Fibroblast of the conjunctiva (primary cell): ENCODE results near the gene LINGO4.
A peak's percentile ranks its signal among the peaks of the same experiment; 100 is the strongest.
"Not testable (repeated sequence)": the region's sequence is repeated elsewhere in the genome, so short reads cannot be mapped to it uniquely, and the experiment has no call there.

Experiments
- DNase-seq: peaks from one replicate; pipeline ENCODE4 v3.0.0-alpha.2; 2010; ENCODE audit warnings: low read depth

LINGO4 gene

DNA sequence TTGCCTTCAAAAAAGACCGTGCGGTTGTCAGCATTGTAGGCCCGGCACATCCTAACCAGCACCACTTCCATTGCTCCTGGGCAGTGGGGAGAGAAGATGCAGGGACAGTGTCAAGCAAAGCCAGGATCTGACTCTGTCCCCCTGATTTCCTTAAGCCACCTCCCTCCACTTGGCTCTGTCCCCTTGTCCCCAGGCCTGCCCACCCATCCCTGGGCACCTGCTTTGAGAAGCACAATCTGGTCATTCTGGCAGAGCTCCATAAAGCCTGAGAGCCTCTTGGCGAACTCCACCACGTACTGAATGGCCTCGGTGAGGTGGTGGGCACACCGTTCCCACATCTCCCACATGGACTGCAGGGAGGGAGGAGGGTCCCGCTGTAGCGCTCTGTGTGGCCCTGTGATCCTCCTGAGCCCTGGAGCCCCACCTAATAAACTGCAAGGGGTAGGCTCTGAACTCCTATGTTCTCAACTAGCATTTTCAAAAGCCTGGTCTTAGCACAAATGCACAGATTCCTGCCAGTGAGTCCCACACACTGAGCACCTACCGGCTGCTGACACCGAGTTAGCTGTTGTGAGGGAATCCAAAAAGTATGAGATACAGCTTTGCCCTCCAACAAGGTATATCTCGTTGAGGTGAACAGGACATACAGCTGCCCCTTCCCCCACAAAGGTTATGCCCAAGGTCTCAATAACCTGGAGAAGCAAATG is 8.2 kb upstream of the LINGO4 start:
- DNase-seq: no peak

DNA sequence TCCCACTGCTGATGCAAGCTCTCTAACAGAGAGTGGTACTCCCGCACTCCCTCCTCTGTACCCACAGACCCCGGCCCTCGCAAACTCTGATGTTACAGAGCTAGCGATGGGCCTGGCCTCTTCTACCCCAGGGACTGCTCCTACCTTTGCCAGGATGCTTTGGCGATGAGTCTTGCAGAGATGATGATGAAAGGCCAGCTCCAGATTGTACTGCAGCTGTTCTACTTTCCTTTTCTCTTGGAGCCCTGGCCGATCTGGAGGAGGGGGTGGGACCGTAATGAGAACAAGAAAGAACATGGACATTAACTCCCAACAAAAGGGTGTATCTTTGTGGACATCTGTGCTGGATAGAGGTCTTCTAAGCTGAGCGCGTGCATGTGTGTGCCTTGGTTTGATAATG is 6.0 kb upstream of the LINGO4 start:
- DNase-seq: peak; percentile 20

GRCh38 chr1:151809985-151810556 is 4.9 kb upstream of the LINGO4 start:
- DNase-seq: no peak

GRCh38 chr1:151809290-151809984 is 4.2 kb upstream of the LINGO4 start:
- DNase-seq: no peak

DNA sequence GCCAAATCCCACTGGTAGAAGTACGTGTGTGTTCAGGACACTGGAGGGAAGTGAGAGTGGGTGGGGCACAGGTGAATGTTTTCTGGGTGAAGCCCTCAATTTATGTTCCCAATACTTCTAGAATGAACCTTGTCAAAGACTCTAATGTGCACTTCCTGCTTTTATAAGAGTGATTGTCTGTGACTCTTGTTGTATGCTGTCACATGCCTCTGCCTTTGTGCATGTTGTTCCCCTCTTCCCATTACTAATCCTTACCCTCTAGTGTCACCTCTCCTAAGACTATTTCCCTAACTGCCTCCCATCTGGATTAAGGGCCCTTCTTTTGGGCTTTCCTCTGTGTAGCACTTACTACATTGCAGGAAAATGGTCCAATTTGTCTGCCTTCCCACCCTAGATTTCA is 2.5 kb upstream of the LINGO4 start:
- no peak for DNase-seq

DNA sequence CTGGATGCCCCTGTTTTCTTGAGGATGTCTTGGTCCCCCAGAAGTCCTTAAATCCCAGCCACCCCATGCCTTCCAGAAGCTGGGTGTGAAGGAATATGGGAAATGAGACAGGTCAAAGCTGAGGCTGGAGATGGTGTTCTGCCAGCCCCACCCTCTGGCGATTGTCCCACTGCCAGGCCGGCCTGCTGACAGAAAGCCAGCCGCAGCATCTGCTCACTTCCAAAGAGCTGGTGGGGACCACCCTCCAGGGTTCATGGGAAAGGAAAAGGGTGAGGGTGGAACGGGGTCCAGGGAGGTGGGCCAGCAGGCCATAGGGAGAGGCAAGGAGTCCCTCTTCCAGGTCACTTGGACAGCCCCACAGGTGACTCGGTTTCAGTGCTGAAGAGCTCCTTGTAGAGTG is 1.9 kb upstream of the LINGO4 start:
- DNase-seq: no peak

DNA sequence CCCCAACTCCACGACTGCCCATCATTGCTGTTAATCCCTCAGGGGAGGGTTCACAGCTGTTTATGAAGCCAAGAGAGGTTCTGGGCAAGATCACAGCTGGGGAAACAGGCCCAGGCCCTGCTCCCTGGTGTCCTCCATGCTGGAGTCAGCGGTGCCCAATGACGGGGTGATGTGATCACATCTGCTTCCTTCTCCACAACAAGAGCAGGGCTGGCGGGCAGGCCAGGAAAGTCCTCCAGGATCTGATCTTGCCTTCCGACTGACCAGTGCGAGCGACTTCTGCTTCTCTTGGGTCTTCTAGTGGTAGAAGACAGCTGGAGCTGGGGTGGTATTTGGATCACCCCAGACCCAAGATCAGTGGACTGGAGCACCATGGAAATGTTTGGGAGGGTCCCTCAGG is 951 bp upstream of the LINGO4 start:
- DNase-seq: no peak

GRCh38 chr1:151803915-151804314 is 1.3 kb downstream of the LINGO4 start:
- no peak for DNase-seq

DNA sequence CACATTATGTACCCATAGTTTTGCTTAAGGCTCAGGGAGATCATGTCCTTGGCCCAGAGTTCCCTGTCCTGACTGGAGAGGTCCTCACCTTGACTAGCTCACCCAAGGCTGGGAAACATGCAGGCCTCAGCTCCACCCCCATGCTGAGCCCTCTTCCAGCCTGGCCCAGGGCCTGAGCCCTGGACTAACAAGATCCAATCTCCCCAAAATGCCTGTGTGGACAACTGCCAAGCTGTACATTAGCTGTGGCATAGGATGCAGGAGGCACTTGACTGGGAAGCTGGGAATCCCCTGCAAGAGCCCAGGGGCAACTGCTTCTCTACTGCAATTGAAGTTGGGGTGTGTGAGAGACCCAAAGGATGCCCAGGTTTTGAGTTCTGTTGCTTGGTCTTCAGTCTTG is 2.1 kb downstream of the LINGO4 start:
- DNase-seq: no peak

DNA sequence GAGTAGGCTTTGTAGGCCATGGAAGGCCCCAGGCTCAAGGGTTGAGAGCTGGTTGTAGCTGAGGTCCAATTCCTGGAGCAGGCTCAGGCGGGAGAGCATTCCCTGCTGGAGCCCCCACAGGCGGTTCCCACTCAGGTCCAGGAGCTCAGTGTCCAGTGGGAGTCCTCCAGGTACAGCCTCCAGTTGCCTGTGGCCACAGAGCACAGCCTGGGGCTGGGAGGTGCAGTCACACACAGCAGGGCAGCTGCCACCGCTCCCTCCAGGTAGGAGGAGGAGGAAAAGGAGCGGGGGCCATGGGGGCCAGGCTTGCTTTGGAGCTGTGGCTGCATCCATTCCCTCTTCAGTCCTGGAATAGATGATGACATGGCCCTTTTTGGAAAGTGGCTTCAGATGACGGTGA is 2.8 kb downstream of the LINGO4 start:
- no peak for DNase-seq

- no peak for DNase-seq
These were observed 3.4 kb downstream of the LINGO4 start for GRCh38 chr1:151801846-151802245.

- DNase-seq: no peak
These were observed 3.9 kb downstream of the LINGO4 start for GRCh38 chr1:151801310-151801820.

- DNase-seq: no peak
These were observed 4.4 kb downstream of the LINGO4 start for GRCh38 chr1:151800830-151801229.

- DNase-seq: no peak
These were observed 5.8 kb downstream of the LINGO4 start for GRCh38 chr1:151799179-151800022.

DNA sequence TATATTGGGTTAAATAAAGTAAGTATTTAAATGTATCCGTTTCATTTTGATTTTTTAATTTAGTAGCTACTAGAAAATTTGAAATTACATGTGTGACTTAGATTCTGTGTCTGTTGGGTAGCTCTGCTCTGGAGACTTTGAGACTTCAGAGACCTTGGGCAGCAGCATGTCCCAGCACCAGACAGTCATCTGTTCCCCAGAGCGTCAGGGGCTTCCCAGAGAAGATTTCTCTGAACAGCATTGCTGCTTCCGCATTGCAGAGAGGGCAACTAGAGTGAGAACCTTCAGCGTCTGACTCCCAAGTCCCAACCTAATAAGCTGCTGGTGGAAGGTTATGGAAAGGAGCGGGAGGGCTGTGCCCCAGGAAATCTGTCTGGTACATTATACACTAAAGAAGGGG is 6.6 kb downstream of the LINGO4 start:
- no peak for DNase-seq

DNA sequence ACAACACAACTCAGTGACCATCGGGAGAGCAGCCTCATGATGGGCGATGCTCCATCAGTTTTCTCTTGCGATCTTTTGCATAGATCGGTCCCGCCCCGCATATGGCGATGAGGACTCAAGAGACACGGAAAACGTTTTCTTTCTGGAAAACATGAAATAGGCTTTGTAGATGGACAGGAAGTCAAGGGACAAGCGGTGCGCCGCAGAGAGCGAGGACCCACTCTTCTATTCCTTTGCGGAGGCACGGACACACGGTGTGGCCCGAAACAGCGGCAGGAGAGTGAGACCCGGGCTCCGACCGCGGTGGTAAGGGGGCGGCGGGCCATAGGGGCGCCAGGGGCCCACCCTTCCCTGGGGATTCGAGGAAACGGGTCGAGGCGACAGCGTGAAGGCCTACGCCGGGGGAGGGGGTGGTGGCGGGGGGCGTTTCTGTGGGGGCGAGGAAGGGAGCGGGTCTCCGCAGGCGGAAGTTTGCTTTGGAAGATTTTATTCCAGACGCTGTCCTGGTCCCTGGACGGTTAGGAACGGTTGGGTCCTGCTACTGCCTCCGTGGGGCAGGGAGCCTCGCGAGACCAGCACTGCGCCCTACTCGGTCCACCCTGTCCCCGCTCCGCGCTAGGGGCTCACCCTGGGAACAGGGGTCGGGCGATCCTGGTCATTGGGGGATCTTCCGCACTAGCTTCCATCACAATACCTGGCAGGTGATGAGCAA is 14.1 kb downstream of the LINGO4 start:
- DNase-seq: no peak

DNA sequence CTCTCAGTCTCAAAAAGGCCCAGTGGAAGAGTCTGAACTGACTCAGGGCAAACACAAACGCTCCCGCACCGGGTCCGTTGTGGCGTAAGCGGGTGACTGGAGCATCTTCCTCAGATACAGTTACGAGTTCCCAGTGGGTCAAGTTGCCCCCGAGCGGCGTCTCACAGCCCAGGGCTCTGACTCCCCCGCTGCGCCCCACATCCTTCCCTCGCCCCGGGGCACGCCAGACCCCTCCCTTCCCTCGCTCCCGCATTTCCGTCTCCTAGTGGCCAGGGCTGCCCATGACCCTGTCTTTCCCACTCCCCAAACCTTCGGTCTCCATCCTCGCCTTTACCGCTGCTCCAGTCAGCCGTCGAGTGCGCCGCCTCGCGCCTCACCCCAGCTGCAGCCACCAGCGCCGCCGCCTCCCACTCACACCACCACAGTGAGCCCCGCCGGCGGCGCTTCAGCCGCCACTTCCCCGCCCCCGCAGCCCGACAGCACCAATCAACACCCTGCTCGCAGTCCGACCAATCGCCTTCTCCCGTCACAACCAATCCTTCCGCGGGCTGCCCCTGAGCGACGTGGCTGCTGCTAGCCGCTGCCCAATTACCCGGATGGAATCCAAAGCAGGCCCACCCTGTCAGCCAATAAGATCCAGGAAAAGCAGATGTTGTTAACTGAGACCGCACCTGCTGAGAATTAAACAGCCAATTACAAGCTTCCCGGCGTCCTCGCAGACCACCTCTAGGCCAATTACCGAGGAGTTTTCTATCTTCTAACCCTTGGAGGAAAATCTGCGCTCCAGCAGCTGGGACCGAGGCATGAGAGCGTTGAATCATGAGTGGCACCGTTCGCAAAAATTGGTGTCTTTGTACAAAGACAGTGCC is 14.9 kb downstream of the LINGO4 start, which contains the start of gene TDRKH:
Gene TDRKH (minus strand): TSS at position 430 of the 869 bp plus-strand sequence. CDS start 7,478 bp downstream, outside the sequence.
- peak; percentile 97 for DNase-seq

DNA sequence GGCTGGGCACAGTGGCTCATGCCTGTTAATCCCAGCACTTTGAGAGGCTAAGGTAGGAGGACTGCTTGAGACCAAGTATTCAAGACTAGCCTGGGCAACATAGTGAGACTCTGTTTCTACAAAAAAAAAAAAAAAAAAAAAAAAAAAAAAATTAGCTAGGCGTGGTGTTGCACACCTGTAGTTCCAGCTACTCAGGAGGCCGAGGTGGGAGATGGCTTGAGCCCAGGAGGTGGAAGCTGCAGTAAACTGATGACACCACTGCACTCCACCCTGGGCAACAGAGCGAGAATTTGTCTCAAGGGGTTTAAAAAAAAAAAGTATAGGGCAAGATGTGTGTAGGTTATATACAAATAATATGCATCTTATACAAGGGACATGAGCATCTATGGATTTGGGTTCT is 17.5 kb downstream of the LINGO4 start:
- DNase-seq: no peak

DNA sequence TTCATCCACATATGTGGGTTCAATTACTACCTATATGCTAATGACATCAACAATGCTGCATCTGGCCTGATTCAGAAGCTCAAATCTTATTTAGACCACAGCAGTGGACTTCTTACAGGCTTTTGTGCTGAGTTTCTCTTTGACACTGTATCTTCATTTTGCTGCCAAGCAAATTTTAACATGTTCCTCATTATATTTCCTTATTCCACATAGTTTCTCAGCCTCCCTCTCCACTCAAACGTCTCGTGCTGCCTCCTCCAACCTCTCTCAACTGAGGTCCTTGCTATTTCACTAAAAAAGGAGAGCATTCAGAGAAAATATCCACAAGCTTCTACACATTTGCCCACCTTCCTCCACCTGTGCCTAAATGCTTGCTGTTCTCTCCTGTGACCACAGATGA is 21.4 kb downstream of the LINGO4 start:
- no peak for DNase-seq

GRCh38 chr1:151782741-151783140 is 22.5 kb downstream of the LINGO4 start:
- no peak for DNase-seq

GRCh38 chr1:151782026-151782425 is 23.2 kb downstream of the LINGO4 start:
- DNase-seq: not testable (repeated sequence)
